Erythroblast (primary cell): ENCODE results near the gene STUB1.

Source experiments
- GATA1 ChIP-seq: IDR thresholded peaks from 2 replicates; pipeline ENCODE4 v1.6.1; 2011; ENCODE audit warnings: low read depth, mild to moderate bottlenecking, control low read depth, low read length, moderate library complexity
- POLR2A ChIP-seq: IDR thresholded peaks from 2 replicates; pipeline ENCODE4 v1.6.1; 2011; ENCODE audit warnings: mild to moderate bottlenecking, low read length

DNA sequence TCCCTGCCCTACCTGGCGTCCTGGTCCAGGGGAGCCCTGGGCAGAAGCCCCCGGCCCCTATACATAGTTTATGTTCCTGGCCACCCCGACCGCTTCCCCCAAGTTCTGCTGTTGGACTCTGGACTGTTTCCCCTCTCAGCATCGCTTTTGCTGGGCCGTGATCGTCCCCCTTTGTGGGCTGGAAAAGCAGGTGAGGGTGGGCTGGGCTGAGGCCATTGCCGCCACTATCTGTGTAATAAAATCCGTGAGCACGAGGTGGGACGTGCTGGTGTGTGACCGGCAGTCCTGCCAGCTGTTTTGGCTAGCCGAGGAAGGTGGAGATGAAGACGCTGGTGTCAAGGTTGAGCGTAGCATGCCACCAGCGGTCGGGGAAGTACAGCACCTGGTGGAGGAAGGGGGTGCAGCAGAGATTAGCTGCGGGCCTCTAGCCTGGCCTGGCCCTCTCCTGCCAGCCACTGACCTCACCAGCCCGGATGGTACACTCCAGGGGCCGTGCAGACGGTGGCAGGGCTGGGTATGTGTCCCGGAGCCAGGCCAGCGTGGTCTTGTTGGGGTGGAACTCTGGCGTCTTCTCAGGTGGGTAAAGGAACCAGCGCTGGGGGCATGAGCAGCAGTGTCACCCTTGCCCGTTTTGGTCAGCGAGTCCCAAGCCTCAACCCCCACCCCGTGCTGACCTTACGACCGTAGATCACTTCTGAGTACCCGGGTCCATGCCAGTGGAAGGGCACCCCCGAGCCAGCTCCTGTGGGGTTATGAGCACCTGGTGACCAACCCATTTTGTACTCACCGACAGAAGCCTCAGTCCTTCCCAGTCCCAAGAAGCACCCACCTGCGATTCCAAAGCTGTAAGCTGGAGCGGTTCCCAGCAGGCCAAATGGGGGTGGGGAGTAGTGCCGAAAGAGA, 2.5 kb downstream of the STUB1 start:
- TF ChIP-seq POLR2A: no peak
- TF ChIP-seq GATA1: no peak
